AG04450 (cell line): ENCODE measurements around the gene MTHFSD. TPM values are rescaled to one million over a fixed set of nuclear protein-coding genes. Genes with fewer than 3 reads are reported as not detected.

Experiments
- CTCF ChIA-PET: fragments of 300-600, 350-600 bp; formaldehyde crosslinking; extraction: SDS; loops from one replicate; lab custom pipeline; 2022; ENCODE audit warnings: antibody characterized with exemption, inconsistent platforms; lab: Charles Lee
- POLR2A ChIA-PET: fragments of 350-600 bp; formaldehyde crosslinking; extraction: SDS; loops from one replicate; lab custom pipeline; 2021; ENCODE audit warnings: antibody characterized with exemption, inconsistent platforms; lab: Yijun Ruan, JAX
- DNase-seq: peaks from one replicate; pipeline ENCODE4 v3.0.0-alpha.2; 2011; ENCODE audit warnings: low read depth, low spot score
- H3K27ac ChIP-seq: one replicate; pipeline ENCODE4 v1.5.1; 2012; ENCODE audit warnings: low read depth, low read length, control low read depth
- H3K27me3 ChIP-seq: one replicate; pipeline ENCODE4 v1.6.0; 2012; ENCODE audit warnings: low read length; ENCODE audit not compliant: control insufficient read depth, insufficient read depth
- H3K4me3 ChIP-seq: 2 replicates; pipeline ENCODE4 v1.5.1; 2011; ENCODE audit warnings: mild to moderate bottlenecking, low read depth, low read length, control low read depth
- H3K9me3 ChIP-seq: 2 replicates; pipeline ENCODE4 v1.5.1; 2012; ENCODE audit warnings: low read length; ENCODE audit not compliant: control insufficient read depth, insufficient read depth
- CTCF ChIP-seq: IDR thresholded peaks from 2 replicates; pipeline ENCODE4 v1.5.1; 2011; ENCODE audit warnings: low read depth, low read length, control low read depth, inconsistent platforms
- polyA plus RNA-seq: library from polyadenylated mRNA; depleted of rRNA; stranded (reverse); fragments of >200 nt; gene quantifications from 2 replicates; pipeline ENCODE4 v1.2.3, GENCODE V29; 2011

Gene MTHFSD
- polyA plus RNA-seq, 1 experiment: 16.7 TPM

DNA sequence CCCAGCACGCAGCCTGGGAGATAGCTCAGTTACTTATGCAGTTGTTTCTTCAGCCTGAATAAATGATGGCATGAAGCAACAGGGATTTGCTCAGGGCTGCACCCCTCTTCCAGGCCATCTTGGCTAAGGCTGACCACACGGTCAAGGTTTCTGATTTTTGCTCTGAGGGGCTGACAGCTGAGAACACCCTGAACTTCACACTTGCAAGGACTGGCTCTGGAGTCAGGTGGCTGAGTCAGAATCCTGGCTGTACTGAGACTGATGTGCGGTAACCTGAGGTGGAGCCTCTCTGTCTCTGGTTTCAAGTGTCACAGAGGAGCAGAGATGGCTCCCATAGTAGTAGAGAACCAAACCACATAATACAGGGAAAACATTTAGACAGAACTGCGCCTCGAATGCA, 4.8 kb downstream of the MTHFSD start:
- ChIA-PET CTCF (no interaction called here), POLR2A (no interaction called here)
- no peak overlapping the region for H3K4me3 ChIP-seq
- no peak for DNase-seq
- H3K27me3 ChIP-seq: no peaks in the 10 kb centered on the region
- H3K27ac ChIP-seq: no peak overlapping the region
- H3K9me3 ChIP-seq: no peaks in the 10 kb centered on the region; the same call in 1 of the 2 replicates
- no peak for TF ChIP-seq CTCF

DNA sequence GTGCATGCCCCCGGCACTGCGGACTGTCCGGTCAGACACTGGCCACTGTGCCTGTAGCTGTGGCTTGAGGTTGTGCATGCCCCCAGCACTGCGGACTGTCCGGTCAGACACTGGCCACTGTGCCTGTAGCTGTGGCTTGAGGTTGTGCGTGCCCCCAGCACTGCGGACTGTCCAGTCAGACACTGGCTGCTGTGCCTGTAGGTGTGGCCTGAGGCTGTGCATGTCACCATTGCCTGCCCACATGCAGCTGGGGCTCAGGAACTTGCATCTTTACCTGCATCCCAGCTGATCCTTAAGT, 5.2 kb downstream of the MTHFSD start:
- TF ChIP-seq CTCF: no peak
- no peak for DNase-seq
- no peak overlapping the region for H3K27ac ChIP-seq
- ChIA-PET CTCF (no interaction called here), POLR2A (no interaction called here)
- H3K4me3 ChIP-seq: no peak overlapping the region
- H3K27me3 ChIP-seq: no peaks in the 10 kb centered on the region
- no peaks in the 10 kb centered on the region; the same call in 1 of the 2 replicates for H3K9me3 ChIP-seq

DNA sequence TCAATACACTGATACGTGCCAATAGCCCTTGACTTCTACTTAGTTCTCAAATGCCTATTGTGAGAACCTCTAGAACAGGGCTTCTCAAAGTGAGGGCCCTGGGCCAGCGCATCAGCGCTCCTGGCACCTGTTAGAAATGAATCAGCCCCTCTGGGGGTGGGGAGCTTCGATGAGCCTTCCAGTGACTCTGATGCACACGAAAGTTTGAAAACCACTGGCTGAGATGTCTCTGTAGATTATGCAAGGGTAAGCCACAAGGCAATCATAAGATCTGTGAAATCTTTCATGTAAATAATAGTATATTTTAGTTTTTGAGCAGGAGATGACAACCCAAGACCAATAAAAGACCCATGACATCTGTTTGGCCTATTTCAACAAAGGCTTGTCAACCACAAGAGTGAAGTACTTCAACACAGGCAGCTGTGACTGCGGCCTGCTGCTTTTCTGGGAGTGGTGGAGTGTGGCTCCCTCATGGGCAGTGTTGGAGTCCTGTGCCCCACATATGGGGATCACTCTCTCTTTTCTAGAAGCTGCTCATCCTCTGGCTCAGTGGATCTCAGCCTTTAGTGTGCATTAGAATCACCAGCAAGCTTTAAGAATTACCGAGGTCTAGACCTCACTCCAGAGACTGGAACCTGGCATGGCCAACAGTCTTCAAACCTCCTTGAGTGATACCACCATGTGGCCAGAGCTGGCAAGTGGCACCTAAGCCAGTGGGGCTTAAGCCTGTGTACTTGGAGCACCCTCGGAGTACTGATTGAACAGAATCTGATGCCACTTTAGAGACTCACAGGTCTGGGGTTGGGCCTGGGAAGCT, 5.8 kb downstream of the MTHFSD start:
- ChIA-PET CTCF (no interaction called here), POLR2A (no interaction called here)
- no peak for TF ChIP-seq CTCF
- Histone ChIP-seq H3K27ac (no peak overlapping the region), H3K27me3 (no peaks in the 10 kb centered on the region), H3K4me3 (no peak overlapping the region), H3K9me3 (no peaks in the 10 kb centered on the region; the same call in 1 of the 2 replicates)
- no peak for DNase-seq

DNA sequence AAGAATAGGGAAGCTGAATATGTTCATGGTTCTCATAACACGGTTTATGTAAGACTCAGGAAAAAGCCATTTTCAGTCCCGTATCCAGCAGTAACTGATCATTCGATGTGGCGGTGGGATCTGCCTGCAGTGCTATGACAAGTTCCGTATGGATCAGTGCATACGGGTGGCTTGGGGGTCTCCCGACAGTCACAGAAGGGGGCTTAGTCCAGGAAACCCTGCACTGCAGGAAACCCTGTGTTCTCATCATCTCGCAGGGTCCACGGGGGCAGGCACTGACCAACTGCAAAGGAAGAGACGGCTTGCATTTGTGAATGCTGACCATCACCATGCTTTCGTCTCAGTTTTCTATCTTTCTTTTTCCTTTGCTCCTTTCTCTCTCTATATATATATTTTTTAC, 7.7 kb downstream of the MTHFSD start:
- ChIA-PET CTCF (no interaction called here), POLR2A (no interaction called here)
- no peak overlapping the region for H3K4me3 ChIP-seq
- H3K9me3 ChIP-seq: no peaks in the 10 kb centered on the region
- DNase-seq: no peak
- no peak for TF ChIP-seq CTCF
- no peak overlapping the region for H3K27ac ChIP-seq
- H3K27me3 ChIP-seq: no peaks in the 10 kb centered on the region

GRCh38 chr16:86546638-86547013, 8.4 kb downstream of the MTHFSD start:
- Histone ChIP-seq H3K4me3 (no peak overlapping the region), H3K9me3 (no peaks in the 10 kb centered on the region), H3K27me3 (no peaks in the 10 kb centered on the region), H3K27ac (no peak overlapping the region)
- TF ChIP-seq CTCF: no peak
- CTCF ChIA-PET: no interaction called here
- no peak for DNase-seq
- POLR2A ChIA-PET: no interaction called here
